22Rv1 (cell line): ENCODE measurements around the gene RAPGEF3.

Source experiments
- H3K27ac ChIP-seq: fragments of 450-650 bp; 2 replicates; pipeline ENCODE4 v1.5.1; 2017
- ZFX ChIP-seq: fragments of 450-650 bp; IDR thresholded peaks from 2 replicates; pipeline ENCODE4 v1.6.1; 2017; ENCODE audit warnings: antibody characterized with exemption, borderline replicate concordance
- TF ChIP-seq, protein P1 (sequence below): fragments of 450-650 bp; IDR thresholded peaks from 2 replicates; pipeline ENCODE4 v1.5.1; 2017; ENCODE audit warnings: mild to moderate bottlenecking

RAPGEF3 gene

DNA sequence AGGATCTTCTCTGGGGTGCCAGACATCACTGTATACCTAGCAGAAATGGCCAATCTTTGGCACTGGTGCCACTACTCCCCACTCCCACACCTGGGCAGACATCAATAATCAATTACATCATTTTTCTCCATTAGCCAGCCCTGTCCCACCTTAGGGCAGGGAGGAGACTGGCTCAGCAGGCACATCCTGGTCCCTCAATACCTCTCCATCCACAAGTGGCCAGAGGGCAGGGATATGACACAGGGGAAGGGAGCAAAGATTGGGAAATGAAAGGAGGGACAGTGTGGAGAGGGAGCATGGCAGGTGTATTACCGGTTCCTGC is 10.2 kb downstream of the RAPGEF3 start:
- TF ChIP-seq ZFX = no peak
- TF ChIP-seq, protein P1, sequence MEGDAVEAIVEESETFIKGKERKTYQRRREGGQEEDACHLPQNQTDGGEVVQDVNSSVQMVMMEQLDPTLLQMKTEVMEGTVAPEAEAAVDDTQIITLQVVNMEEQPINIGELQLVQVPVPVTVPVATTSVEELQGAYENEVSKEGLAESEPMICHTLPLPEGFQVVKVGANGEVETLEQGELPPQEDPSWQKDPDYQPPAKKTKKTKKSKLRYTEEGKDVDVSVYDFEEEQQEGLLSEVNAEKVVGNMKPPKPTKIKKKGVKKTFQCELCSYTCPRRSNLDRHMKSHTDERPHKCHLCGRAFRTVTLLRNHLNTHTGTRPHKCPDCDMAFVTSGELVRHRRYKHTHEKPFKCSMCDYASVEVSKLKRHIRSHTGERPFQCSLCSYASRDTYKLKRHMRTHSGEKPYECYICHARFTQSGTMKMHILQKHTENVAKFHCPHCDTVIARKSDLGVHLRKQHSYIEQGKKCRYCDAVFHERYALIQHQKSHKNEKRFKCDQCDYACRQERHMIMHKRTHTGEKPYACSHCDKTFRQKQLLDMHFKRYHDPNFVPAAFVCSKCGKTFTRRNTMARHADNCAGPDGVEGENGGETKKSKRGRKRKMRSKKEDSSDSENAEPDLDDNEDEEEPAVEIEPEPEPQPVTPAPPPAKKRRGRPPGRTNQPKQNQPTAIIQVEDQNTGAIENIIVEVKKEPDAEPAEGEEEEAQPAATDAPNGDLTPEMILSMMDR = no peak
- H3K27ac ChIP-seq = no peak overlapping the region

DNA sequence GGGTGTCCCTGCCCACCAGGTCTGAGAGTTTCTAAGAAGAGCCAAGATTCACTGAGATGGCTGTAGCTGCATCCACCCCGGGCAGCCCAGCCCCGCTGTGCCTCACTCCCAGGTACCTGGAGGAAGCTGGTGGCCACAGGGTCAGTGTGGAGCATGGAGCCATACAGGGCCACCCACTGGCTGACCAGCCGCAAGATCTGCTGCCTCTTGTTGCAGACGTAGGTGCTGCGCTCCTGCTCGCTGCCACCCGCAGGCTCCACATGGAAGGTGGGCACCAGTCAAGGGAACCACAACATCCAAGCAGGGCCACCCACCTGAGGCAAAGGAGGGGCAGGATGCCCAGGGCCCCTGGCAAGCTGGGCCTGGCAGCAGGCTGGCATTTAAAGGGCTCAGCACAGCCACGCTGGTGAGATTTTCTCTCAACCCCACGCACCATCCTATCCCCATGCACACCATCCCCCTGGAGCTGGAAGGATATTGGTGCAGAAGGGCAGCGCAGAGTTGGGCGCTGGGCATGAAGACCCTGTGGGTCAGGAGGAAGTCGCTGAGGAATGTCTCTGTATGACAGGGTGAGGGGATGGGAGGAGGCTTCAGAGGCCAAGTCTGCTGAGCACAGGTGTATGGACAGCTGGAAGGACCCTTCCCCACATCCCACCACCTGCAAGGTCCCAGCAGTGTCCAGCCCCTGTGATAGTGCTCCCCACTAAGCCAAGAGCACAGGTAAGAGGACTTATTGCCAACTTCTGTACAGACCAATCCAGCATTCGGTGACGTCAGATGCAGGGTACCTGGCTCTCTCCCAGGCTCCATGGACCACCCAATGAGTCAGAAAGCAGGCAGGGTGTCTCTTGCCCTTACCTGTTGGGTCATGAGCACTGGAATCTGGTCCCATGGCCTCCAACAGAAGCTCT is 10.8 kb downstream of the RAPGEF3 start:
- no peak overlapping the region for H3K27ac ChIP-seq
- TF ChIP-seq, protein P1 = no peak
- TF ChIP-seq ZFX = no peak

DNA sequence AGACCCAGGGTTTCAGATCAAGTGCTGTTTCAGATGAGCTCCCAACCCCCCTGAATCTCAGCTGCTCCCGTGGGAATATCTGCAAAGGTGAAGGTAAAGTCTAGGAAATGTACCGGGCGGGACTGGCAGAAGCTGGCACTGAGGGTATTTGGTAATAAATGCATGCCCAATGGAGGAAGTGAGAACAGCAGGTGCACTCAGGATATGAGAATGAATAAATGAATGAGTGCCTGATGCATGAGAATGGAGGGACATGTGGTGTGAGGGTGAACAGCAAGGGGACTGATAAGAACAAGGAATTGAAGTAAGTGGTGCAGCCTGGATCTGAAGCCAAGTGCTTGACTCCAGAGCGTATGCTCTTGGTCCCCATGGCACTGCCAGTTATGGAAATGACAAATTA is 11.6 kb downstream of the RAPGEF3 start:
- no peak for TF ChIP-seq ZFX
- TF ChIP-seq, protein P1 = no peak
- H3K27ac ChIP-seq = no peak overlapping the region

DNA sequence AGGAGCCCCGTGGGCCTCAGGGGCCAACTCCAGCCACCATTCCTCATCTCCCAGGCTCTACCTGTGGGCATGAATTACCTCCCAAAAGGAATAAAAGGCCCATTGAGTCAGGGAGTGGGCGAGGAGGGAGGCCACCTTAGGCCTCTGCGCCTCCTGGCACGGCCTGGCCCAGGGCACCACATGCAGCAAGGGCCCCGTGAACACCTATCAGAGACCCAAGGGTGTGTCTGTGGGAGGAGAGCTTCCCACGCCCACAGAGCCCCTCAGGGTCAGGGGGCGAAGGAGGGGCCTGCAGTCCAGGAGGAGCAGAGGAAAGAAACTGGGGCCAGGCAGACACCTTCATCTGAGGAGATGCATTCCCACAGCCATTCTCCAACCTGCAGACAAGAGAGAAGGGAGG is 12.2 kb downstream of the RAPGEF3 start:
- TF ChIP-seq, protein P1 = no peak
- no peak for TF ChIP-seq ZFX
- H3K27ac ChIP-seq = no peak overlapping the region

DNA sequence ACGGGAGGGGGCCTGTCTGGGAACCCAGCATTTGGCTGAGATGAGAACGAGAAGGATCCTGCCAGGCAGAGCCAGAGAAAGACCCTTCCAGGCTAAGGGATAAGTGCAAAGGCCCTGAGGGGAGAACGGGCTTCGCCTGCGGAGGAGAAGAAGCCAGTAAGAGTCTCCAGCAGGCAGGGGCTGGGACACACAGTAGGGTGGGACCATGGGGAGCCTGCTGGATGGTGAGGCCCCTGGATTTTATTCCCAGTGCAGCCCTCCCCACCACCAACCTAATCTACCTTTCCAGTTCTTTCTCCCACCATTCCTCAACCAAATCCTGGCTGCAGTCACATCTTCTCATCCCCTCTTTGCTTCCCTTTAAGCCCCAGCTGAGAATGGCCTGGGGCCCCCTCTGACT is 12.6 kb downstream of the RAPGEF3 start:
- TF ChIP-seq, protein P1 = no peak
- no peak for TF ChIP-seq ZFX
- no peak overlapping the region for H3K27ac ChIP-seq

DNA sequence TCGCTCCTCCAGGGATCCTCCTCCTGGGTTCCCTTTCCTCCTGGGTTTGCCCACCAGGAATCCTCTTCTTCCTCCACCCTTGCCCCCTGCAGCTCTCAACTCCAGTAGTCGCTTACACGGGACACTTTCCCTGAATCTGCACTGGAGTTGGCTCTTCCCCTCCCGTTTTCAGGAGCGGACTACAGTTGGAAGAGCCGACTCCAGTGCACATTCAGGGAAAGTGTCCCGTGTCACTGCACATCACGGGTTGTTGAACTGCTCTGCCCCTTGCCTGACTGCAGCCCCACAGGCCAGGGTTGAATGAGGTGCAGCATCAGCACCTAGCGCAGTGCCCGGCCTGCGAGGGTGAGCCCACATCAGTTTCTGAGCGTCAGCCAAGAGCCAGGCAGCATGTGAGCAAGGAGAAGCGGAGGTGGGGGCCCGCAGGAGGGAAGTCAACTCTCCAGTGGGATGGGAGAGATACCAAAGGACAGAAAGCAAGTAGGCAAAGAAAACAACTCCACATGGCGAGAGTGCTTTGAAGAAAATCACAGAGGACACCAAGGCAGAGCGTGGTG is 13.1 kb downstream of the RAPGEF3 start:
- TF ChIP-seq, protein P1 = no peak
- TF ChIP-seq ZFX = no peak
- no peak overlapping the region for H3K27ac ChIP-seq

DNA sequence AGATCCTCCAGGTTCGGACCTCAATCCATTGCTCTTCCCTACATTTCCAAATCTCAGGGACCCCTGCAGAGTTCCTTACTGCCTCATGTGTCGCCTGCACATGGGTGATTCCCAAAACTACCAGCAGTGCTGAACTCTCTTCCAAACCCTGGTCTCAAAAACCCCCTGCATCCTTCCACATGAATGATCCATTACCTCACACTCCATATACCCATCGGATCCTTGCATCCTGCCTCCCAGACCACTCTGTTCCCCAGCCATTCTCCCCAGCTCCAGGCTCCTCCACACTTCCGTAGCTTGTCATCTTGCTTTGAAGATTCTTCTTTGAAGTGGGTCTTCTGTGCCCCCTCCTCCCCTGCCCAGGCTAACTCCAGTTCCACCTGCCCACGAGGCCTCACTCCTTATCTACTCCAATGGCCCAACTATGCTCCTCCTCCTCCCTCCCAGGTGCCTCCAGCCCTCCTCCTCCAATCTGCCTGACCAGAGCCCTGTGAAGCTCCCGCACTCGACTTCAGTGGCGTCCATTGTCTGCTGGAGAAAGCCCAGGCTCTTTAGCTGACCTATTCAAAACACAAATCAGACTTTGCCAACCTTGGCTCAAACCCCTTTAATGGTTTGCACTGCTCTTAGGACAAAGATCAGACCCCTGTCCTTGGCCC is 13.8 kb downstream of the RAPGEF3 start:
- no peak for TF ChIP-seq ZFX
- no peak overlapping the region for H3K27ac ChIP-seq
